ENCODE data around the gene CCL26.

Gene CCL26, protein sequence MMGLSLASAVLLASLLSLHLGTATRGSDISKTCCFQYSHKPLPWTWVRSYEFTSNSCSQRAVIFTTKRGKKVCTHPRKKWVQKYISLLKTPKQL

DNA sequence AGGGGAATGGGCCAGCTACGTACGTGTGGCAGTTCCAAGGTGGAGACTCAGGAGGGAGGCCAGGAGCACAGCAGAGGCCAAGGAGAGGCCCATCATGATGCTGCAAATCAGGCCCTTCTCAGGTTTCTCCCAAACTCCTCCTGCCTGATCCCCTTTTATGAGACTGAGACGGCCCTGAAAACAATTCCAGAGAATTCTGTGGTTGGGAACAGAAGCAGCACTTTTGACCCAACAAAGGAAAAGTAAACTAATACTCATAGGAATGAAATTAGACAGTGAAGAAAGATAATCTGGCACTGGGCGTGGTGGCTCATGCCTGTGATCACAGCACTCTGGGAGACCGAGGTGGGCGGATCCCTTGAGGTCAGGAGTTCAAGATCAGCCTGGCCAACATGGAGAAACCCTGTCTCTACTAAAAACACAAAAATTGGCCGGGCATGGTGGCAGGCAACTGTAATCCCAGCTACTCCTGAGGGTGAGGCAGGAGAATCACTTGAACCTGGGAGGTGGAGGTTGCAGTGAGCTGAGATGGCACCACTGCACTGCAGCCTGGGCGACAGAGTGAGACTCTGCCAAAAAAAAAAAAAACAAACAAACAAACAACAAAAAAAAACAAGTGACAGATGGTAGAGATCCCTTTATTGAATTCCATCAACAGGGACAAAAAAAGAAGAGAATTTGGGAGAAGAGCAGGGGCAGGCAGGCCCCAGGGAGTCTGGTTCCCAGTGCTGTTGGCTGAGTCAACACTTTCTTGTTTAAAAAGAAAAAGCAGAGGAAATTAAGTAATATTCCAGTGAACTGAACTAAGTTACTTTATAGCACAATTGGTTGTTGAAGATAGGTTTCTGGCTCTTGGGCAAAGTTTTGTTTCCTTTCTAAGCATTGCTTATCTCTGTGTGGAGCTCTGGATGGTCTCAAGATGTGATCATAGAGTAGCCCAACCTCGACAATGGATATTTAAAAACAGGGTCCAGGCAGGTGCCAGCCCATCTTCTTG, at the start of gene CCL26:
Gene CCL26, minus strand, starts transcription at position 131 of the 997 bp plus-strand sequence. Its CDS starts 35 bp downstream, at position 96.
- DNase-seq (ENCODE audit: low read depth in 2 of 2) = no peak

DNA sequence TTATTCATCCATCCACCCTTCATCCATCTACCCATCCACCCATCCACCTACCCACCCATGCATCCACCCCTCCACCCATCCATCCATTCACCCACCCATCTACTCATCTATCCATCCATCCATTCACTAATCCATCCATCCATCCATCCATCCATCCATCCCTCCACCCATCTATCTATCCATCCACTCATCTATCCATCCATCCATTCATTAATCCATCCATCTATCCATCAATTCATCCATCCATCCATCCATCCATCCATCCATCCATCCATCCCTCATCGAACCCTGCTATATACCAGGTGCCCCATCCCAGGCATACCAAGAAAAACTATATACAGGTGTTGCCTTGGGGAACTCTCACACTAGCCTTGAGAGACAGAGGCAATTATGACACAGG, 48.7 kb upstream of the CCL26 start:
- no peak for DNase-seq (ENCODE audit: low read depth in 2 of 2)

DNA sequence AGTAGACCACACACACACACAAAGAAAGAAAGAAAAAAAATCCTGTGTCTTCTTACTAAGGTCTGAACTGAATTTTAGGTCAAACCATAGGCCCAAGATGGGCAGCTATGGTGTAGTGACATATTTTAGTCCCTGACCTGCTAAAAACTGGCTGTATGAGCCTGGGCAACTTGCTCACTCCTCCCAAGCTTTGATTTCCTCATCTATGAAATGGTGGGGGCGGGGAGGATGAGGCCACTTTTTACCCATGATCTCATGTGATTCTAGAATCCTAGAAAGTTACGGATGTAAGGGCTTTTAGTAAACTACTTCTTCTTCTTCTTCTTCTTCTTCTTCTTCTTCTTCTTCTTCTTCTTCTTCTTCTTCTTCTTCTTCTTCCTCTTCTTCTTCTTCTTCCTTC, 47.7 kb upstream of the CCL26 start:
- no peak for DNase-seq (ENCODE audit: low read depth in 2 of 2)

DNA sequence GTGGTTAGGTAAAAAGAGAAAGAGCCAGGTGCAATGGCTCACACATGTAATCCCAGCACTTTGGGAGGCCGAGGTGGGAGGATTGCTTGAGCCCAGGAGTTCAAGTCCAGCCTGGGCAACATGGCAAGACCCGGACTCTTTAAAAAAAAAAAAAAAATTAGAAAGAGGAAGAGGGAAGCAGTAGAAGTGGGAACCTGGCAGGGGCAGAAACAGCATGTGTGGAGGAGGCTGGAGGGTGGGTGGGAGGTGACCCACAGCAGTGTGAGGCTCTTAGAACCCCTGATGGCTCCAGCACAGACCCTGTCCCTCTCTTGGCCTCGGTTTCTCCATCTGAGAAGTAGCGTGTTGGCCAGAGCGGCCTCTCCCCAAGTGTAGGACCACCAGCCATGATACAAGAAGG, 46.5 kb upstream of the CCL26 start:
- DNase-seq (ENCODE audit: low read depth in 2 of 2) = no peak

DNA sequence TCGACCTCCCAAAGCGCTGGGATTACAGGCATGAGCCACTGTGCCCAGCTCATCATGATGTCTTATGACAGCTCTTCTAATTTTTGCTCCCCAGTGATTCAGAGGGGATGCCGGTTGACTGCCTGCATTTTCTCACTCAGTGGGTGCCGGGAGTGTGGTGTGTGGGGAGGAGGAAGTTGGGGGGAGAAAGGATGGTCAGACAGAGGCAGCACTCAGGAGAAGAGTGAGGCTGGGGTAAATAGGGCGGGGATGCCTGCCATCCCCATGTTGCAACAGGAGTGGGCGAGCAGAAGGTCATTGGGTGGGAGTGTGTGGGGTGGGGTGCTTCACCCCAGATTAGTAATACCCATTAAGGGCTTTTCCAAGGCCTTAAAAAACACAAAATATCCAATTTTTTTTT, 45.1 kb upstream of the CCL26 start:
- no peak for DNase-seq (ENCODE audit: low read depth in 2 of 2)

DNA sequence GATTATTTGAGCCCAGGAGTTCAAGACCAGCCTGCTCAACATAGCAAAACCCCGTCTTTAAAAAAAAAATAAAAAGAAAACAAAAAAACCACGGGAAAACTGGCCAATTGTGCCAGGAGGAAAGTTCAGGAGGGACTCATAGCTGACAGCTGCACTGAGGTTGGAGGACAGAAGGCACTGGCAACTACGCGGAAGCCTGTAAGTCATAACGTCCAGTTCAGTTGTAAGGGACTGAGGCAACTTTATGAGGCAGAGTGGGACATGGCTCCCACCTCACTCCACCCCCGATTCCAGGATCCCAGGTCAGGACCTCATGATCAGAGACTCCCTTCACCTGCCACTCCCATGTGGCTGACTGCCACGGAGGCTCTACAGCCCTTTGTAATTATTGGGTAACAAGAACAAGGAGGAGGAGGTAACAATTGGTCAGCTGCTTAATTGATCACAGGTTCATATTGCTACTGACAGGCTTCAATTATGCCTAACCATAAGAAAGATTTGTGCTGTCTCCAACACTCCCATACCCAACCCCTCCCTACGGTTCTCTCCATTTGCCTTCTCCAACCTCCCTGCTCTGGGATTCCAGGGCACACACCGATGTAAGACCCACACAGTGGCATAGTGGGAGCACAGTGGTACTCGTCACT, 43.5 kb upstream of the CCL26 start:
- DNase-seq (ENCODE audit: low read depth in 2 of 2) = no peak

DNA sequence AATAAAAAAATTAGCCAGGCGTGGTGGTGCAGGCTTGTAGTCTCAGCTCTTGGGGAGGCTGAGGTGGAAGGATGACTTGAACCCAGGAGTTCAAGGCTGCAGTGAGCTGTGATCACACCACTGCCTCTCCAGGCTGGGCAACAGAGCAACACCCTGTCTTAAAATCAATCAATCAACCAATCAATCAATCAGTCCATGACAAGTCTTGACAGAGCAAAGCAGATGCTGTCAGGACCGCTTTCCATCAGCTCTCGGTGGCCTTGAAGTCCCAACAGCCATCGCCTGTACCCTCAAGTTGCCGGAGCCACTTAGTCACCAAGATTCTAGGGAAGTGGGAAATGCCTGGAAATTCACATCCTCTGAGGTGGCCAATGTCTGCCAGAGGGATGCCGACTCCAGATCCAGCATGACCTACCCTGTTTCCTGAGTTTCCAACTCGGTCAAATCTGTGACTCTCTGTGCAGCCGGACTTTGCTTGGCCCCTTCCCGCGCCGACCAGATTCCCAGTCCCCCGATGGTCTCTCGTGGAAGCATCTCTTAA, 42.5 kb upstream of the CCL26 start:
- no peak for DNase-seq (ENCODE audit: low read depth in 2 of 2)

DNA sequence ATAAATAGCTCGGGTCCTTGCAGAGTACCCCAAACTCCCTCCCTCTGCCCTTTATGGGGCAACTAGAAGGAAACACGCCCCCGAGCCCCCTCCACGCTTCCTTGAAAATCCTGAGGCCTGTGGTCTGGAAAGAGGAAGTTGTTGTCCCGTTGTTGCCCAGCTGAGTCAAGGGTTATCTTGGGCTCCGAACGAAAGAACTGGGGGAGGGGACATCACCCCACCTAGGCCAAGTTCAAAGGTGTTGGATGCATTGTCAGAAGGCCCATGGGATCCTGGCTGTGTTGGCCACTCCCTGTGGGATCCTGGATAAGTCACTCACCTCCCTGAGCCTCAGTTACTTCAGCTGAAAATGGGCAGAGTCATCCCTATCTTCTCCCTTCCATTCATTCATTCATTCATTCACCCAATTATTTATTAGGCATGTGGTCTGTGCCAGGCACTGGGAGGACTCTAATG, 41.8 kb upstream of the CCL26 start, which contains the start of gene CCL24:
Gene CCL24, minus strand, starts transcription at position 26 of the 456 bp plus-strand sequence. CDS start 91 bp downstream, outside the sequence.
- DNase-seq (ENCODE audit: low read depth in 2 of 2) = no peak

DNA sequence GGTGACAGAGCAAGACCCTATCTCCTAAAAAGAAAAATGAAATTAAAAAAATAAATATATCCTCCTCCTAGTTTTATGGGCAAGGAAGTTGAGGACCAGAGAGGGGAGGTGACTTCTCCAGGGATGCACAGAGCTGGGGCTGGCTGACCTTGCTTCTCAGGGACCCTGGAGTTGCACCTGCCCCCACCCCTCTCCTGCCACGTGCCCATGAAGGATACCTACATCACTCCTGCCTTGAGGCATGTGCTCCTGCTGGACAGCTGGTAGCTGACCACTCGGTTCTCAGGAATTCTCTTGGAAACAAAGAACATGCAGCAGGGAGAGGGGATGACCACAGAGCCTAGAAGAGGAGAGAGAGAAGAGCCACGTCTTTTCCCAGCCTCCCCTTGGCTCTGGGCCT, 41.1 kb upstream of the CCL26 start:
- no peak for DNase-seq (ENCODE audit: low read depth in 2 of 2)

DNA sequence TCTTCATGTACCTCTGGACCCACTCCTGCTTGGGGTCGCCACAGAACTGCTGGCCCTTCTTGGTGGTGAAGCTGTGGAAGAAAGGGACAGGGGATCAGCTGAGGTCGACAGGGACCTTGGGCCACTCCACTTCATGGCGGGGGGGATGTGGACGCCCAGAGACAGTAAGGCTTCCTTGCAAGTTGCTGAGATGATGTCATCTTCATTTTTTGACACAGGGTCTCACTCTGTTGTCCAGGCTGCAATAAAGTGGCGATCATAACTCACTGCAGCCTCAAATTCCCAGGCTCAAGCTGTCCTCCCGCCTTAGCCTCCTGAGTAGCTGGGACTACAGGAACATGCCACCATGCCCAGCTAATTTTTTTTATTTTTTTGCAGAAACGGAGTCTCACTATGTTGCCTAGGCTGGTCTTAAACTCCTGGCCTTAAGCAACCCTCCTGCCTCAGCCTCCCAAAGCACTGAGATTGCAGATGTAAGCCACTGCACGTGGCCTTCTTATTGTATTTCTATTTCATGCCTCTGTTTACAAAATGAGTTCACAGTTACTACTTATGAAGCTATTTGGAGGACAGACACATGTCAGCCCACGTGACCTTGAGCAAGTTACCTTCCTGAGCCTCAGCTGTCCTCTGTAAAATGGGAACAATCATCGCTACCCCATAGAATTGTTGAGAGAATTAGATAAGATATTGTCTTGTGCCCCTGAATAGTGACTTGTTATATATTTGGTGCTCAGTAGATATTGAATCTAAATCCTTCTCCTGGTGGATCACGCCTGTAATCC, 40.1 kb upstream of the CCL26 start:
- DNase-seq (ENCODE audit: low read depth in 2 of 2) = no peak

DNA sequence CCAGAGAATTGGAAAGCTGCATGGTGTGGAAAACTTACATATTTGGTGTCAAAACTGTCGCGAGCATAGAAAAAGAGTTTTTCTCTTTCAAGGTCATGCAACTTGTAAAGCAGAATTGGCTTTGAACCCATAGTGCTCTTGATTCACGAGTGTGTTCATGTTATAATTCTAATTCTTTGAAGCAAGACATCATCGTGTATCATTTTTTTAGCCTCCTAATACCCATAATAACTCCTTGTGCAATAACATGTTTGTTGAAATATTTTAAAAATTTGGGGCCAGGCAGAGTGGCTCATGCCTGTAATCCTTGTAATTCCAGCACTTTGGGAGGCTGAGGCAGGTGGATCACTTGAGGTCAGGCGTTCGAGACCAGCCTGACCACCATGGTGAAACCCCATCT, 37.4 kb upstream of the CCL26 start:
- no peak for DNase-seq (ENCODE audit: low read depth in 2 of 2)

DNA sequence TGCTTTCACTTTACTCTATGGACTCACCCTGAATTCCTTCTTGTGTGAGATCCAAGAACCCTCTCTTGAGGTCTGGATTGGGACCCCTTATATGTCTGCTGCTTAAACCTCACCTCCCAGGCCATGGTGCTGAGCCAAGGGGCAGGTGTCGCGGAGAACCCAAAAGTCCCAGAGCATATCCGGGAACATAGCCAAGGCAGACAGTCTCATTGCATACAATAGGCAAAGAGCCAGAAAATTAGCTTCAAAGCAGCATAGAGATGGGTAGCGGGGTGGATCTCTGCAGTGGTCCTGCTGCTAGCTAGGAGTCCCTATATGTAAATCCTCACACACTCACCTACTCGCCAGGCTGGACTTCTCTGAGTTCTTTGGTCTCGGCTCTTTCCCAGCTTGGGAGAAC, 36.1 kb upstream of the CCL26 start:
- no peak for DNase-seq (ENCODE audit: low read depth in 2 of 2)

DNA sequence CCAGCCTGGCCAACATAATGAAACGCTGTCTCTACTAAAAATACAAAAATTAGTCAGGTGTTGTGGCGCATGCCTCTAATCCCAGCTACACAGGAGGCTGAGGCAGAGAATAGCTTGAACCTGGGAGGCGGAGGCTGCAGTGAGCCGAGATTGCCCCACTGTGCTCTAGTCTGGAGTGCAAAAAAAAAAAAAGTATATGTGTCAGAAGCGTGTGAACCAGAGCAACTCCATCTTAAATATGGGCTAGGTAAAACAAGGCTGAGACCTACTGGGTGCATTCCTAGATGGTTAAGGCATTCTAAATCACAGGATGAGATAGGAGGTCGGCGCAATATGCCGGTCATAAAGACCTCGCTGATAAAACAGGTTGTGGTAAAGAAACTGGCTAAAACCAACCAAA, 35.4 kb upstream of the CCL26 start:
- DNase-seq (ENCODE audit: low read depth in 2 of 2) = no peak

DNA sequence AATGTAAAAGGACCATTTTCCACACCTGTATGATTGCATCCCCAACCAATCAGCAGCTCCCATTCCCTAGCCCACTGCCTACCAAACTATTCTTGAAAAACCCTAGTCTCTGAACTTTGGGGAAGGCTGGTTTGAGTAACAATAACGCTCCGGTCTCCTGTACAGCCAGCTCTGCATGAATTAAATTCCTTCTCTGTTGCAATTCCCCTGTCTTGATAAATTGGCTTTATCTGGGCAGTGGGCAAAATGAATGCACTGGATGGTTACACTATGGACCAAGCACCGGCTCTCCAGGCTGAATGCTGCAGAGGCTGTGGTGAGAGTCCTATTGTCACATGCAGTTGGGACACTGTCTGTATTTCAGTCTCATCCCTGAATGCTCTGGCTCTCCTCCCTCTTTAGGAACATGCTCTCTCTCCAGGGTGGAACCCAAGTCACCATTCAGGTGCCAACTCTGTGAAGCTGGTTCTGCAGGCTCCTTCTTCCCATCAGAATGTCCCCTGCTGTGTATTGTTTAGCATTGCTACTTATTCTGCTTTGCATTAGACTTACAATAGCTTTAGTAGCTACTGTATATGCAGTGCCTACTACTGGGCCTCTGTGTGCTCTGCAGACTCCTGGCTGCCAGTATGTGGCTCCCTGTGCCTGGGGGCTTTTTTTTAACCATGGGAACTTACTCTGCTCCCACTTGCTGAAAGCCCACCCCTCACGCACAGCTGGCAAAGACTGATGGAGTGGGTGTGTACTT, 34.7 kb upstream of the CCL26 start:
- no peak for DNase-seq (ENCODE audit: low read depth in 2 of 2)

DNA sequence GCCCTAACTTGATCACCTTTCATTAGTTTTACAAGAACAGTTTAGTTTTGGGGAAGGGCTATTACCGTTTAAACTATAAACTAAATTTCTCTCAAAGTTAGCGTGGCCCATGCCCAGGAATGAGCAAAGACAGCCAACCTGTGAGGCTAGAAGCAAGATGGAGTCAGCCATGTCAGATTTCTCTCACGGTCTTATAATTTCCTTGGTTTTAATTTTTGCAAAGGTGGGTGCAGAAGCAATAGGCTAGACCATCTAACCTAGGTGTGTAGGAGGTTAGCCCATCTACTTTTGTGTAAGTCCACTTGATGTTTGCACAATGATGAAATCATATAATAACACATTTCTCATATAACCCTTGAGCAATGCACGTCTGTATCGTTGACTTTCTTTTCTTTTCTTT, 32.7 kb upstream of the CCL26 start:
- no peak for DNase-seq (ENCODE audit: low read depth in 2 of 2)

DNA sequence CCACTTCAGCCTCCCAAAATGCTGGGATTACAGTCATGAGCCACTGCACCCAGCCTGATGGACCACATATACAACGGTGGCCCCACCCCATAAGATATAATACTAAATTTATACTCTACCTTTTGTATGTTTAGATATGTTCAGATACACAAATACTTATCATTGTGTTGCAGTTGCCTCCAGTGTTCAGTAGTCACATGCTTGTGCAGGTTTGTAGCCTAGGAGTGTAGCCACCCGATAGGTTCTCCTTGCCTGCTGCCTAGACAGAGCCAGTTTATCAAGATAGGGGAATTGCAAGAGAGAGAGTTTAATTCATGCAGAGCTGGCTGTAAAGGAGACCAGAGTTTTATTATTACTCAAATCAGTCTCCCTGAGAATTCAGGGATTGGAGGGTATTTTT, 32.0 kb upstream of the CCL26 start:
- no peak for DNase-seq (ENCODE audit: low read depth in 2 of 2)

DNA sequence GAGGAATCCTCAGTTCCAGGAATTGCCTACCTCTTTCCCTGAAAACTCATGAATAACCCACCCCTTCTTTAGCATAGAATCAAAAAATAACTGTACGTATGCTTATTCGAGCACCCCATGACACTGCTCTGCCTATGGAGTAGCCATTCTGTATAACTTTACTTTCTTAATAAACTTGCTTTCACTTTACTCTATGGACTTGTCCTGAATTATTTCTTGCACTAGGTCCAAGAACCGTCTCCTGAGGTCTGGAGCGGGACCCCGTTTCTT, 30.5 kb upstream of the CCL26 start:
- no peak for DNase-seq (ENCODE audit: low read depth in 2 of 2)

DNA sequence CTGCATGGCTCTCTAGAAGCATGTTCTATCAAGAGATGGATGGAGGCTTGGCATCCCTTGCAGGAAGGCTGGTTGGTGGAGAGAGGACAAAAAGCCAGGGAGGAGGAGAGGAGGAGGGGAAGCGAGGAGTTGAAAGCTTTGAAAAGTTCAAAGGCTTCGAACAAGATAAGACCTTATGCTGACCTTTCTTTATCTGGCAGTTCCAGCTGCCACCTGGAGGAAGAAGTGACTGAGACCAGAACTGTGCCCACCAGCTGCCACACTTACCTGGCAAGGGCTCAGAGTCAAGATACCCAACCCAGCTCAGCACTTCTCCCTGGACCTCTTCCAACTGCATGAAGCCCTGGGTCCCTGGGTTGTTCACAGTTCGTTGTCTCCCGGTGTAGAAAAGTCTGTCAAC, 26.8 kb upstream of the CCL26 start:
- DNase-seq (ENCODE audit: low read depth in 2 of 2) = no peak

DNA sequence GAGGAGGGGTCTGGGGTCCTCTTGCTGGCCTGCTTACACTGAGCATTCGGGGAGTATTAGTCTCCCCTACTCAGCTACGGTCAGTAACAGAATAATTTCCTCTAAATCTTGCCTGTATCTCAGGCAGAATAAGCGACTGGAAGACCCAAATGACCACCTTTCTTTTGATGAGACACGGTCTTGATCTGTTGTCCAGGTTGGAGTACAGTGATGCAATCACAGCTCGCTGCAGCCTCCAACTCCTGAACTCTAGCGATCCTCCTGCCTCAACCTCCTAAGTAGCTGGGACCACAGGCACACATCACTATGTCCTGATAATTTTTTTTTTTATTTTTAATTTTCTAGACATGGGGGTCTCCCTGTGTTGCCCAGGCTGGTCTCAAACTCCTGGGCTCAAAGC, 24.4 kb upstream of the CCL26 start:
- no peak for DNase-seq (ENCODE audit: low read depth in 2 of 2)

DNA sequence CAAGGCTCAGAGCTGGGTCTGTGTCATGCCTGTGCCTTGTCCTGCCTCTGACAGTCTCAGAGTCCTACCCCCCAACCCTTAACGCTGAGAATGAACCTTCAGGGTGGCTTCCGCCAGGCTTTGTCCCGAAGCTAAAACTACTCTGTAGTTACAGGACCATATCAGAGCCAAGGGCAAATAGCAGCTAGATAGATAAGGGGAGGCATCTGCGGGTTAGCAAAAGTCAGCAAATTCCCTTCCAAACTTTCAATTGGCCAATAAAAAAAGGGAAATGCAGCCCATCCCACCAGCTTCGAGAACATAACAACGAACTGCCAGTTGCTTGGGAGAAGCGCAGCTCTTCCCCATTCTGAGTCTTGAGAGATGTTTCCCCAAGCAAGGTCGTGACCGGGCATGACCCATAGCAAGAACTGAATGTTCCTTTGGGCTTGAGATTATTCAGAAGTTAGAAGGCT, 23.8 kb upstream of the CCL26 start:
- no peak for DNase-seq (ENCODE audit: low read depth in 2 of 2)

DNA sequence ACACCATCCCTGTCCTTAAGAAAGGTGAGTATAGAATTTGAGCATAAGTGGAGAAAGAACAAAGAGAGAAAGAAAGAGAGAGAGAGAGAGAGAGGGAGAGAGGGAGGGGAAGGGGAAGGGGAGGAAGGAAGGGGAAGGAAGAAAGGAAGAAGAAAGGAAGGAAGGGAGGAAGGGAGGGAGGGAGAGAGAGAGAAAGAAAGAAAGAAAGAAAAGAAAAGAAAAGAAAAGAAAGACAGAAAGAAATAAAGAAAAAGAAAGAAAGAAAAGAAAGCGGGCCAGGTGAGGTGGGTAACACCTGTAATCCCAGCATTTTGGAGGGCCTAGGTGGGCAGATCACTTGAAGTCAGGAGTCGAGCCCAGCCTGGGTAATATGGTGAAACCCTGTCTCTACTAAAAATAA, 21.7 kb upstream of the CCL26 start:
- no peak for DNase-seq (ENCODE audit: low read depth in 2 of 2)
